HEK293 (cell line): Measurements from ENCODE around the gene ADRA1B.

Experiments used
- CTCF ChIP-seq: fragments of 450-650 bp; formaldehyde crosslinking; IDR thresholded peaks from 2 replicates; pipeline ENCODE4 v1.5.1; 2016; ENCODE audit warnings: missing biosample characterization, missing genetic modification characterization
- HOXA7 ChIP-seq: sonication (generic); formaldehyde crosslinking; IDR thresholded peaks from 2 replicates; pipeline ENCODE4 v1.8.1; 2022; ENCODE audit warnings: missing genetic modification reagents, borderline replicate concordance
- KLF7 ChIP-seq: fragments of 450-650 bp; formaldehyde crosslinking; IDR thresholded peaks from 2 replicates; pipeline ENCODE4 v1.5.1; 2016; ENCODE audit warnings: missing biosample characterization, missing genetic modification characterization, borderline replicate concordance
- ZBTB20 ChIP-seq: fragments of 450-650 bp; formaldehyde crosslinking; IDR thresholded peaks from 2 replicates; pipeline ENCODE4 v1.5.1; 2016; ENCODE audit warnings: missing biosample characterization, missing genetic modification characterization
- ZBTB49 ChIP-seq: fragments of 450-650 bp; formaldehyde crosslinking; IDR thresholded peaks from 2 replicates; pipeline ENCODE4 v1.5.1; 2016; ENCODE audit warnings: missing biosample characterization, missing genetic modification characterization, low read depth
- ZFP37 ChIP-seq: fragments of 450-650 bp; formaldehyde crosslinking; IDR thresholded peaks from 2 replicates; pipeline ENCODE4 v1.5.1; 2016; ENCODE audit warnings: missing biosample characterization, missing genetic modification characterization
- ZFP41 ChIP-seq: fragments of 450-650 bp; formaldehyde crosslinking; IDR thresholded peaks from 2 replicates; pipeline ENCODE4 v1.5.1; 2016; ENCODE audit warnings: missing biosample characterization, missing genetic modification characterization, borderline replicate concordance
- ZNF146 ChIP-seq: fragments of 450-650 bp; formaldehyde crosslinking; IDR thresholded peaks from 2 replicates; pipeline ENCODE4 v1.5.1; 2016; ENCODE audit warnings: missing biosample characterization, missing genetic modification characterization
- ZNF184 ChIP-seq: fragments of 450-650 bp; IDR thresholded peaks from 2 replicates; pipeline ENCODE4 v1.5.1; 2018; ENCODE audit warnings: missing biosample characterization, mild to moderate bottlenecking, missing genetic modification characterization
- ZNF549 ChIP-seq: fragments of 450-650 bp; IDR thresholded peaks from 2 replicates; pipeline ENCODE4 v1.5.1; 2018; ENCODE audit warnings: missing biosample characterization, missing genetic modification characterization, mild to moderate bottlenecking, inconsistent platforms, moderate library complexity
- ZNF580 ChIP-seq: fragments of 450-650 bp; formaldehyde crosslinking; IDR thresholded peaks from 2 replicates; pipeline ENCODE4 v1.5.1; 2016; ENCODE audit warnings: missing biosample characterization, missing genetic modification characterization
- ZNF585B ChIP-seq: fragments of 450-650 bp; formaldehyde crosslinking; IDR thresholded peaks from 2 replicates; pipeline ENCODE4 v1.5.1; 2016; ENCODE audit warnings: missing biosample characterization, missing genetic modification characterization
- ZNF792 ChIP-seq: fragments of 450-650 bp; formaldehyde crosslinking; IDR thresholded peaks from 2 replicates; pipeline ENCODE4 v1.5.1; 2016; ENCODE audit warnings: missing biosample characterization, missing genetic modification characterization
- ZSCAN18 ChIP-seq: fragments of 450-650 bp; formaldehyde crosslinking; IDR thresholded peaks from 2 replicates; pipeline ENCODE4 v1.5.1; 2016; ENCODE audit warnings: missing biosample characterization, missing genetic modification characterization

- TF ChIP-seq KLF7 (tag by site-specific recombination): no peak
- TF ChIP-seq ZNF580 (tag by site-specific recombination): no peak
- TF ChIP-seq ZBTB49 (tag by site-specific recombination): no peak
- no peak for TF ChIP-seq ZBTB20 (tag by site-specific recombination)
- no peak for TF ChIP-seq ZNF146 (tag by site-specific recombination)
- no peak for TF ChIP-seq CTCF (tag by site-specific recombination)
- no peak for TF ChIP-seq ZFP37 (tag by site-specific recombination)
- TF ChIP-seq ZNF184 (tag by site-specific recombination): no peak
- no peak for TF ChIP-seq ZSCAN18 (tag by site-specific recombination)
- TF ChIP-seq ZNF585B (tag by site-specific recombination): no peak
- no peak for TF ChIP-seq ZNF549 (tag by site-specific recombination)
- no peak for TF ChIP-seq ZNF792 (tag by site-specific recombination)
- no peak for TF ChIP-seq HOXA7
- no peak for TF ChIP-seq ZFP41 (tag by site-specific recombination)
These were observed 5.4 kb downstream of the ADRA1B start for GRCh38 chr5:159921721-159922120.
